Right lobe of liver (tissue), 6 donors: ENCODE results near the gene GRID1. TPM values are rescaled to one million over a fixed set of nuclear protein-coding genes. Genes with fewer than 3 reads are reported as not detected.

Experiments used
- ATAC-seq, 4 donors: fragments of 200-7000 bp; cut with Tn5 transposase; one replicate each; pipeline ENCODE4 v1.9.1; 2020; ENCODE audit warnings: mild to moderate bottlenecking in 4 of 4, moderate library complexity in 4 of 4
- DNase-seq, 3 donors: peaks; one replicate each; pipeline ENCODE4 v3.0.0-alpha.2; 2020
- H3K27ac ChIP-seq, 3 donors: fragments of 200-600 bp; one replicate each; pipeline ENCODE4 v1.8.0; 2022
- H3K27me3 ChIP-seq, 2 donors: fragments of 200-600 bp; one replicate each; pipeline ENCODE4 v1.8.0; 2022
- H3K36me3 ChIP-seq, 4 donors: fragments of 200-600 bp; sonication (generic) in 1 of 4; one replicate each; pipeline versions ENCODE4 v1.5.1 to v1.8.0; 2017 to 2022; ENCODE audit warnings: control low read depth in 1 of 4
- H3K4me1 ChIP-seq, 4 donors: fragments of 200-600 bp; sonication (generic) in 1 of 4; one replicate each; pipeline versions ENCODE4 v1.5.1 to v1.8.0; 2017 to 2022; ENCODE audit warnings: control low read depth in 1 of 4
- H3K4me3 ChIP-seq, 3 donors: fragments of 200-600 bp; one replicate each; pipeline ENCODE4 v1.8.0; 2022
- H3K9me3 ChIP-seq, 4 donors: fragments of 200-600 bp; sonication (generic) in 1 of 4; one replicate each; pipeline versions ENCODE4 v1.5.1 to v1.8.0; 2017 to 2022; ENCODE audit warnings: control low read depth in 1 of 4
- CTCF ChIP-seq, 4 donors: fragments of 200-600 bp in 3 of 4; fragments of 450-650 bp in 1 of 4; IDR thresholded peaks; one replicate each; pipeline versions ENCODE4 v1.5.1 to v1.8.0; 2016 to 2022; ENCODE audit warnings: antibody characterized with exemption in 4 of 4, mild to moderate bottlenecking in 2 of 4
- POLR2A ChIP-seq: fragments of 450-650 bp; IDR thresholded peaks from one replicate; pipeline ENCODE4 v1.6.1; 2017; ENCODE audit warnings: antibody characterized with exemption, mild to moderate bottlenecking
- WGBS: methylation state at CpG from one replicate; pipeline ENCODE4 v1.1.6; 2018; ENCODE audit warnings: low coverage, low lambda C conversion rate; ENCODE audit not compliant: insufficient coverage; ENCODE audit errors: missing lambda C conversion rate; 5-methylcytosine and 5-hydroxymethylcytosine counted together
- intact Hi-C, 2 donors: fragments of 100-400 bp; cut with DNase I; formaldehyde crosslinking; loops; one replicate each; pipeline versions ENCODE4 v1.11.2 to v1.14.1; 2022
- total RNA-seq, 6 experiments: library from RNA; depleted of rRNA in 2 of 6; stranded (reverse); fragments of >200 nt in 2 of 6; fragmentation: NEBNext Ultra II Directional in 3 of 6; extraction: Animal tissue kit (Norgen Biotek cat#: 25700) in 3 of 6; gene quantifications; one replicate each; pipeline versions ENCODE4 v1.1.0 to v1.2.4, GENCODE V29; 2016 to 2023
- donor health status: DM: no; HTN: yes; CAD: no.
- donor health status: DM: no; HTN: no; CAD: no.
- donor health status: DM: no; HTN: no; CAD: no.
- donor health status: DM: no; HTN: yes; CAD: no.
- donor health status: DM: no; HTN: yes; CAD: no.

The GRID1 gene
- total RNA-seq, 6 experiments from 2014 or later, result 0.05 to 1.9 (median 0.81) TPM

- peaks cover 0 to 12% of the 10 kb centered on the region in 2 donors for H3K27me3 ChIP-seq
- peak in 2 of 3 donors; percentile 30 to 36 for DNase-seq
- WGBS, result 33% methylated on average over 7 of the region's 29 CpGs
- ATAC-seq, result no peak
- no peaks in the 10 kb centered on the region for H3K36me3 ChIP-seq
- intact Hi-C loops, result no loop called here
- H3K4me3 ChIP-seq, result no peak overlapping the region
- no peaks in the 10 kb centered on the region for H3K9me3 ChIP-seq
- TF ChIP-seq CTCF (IDR thresholded peaks at IDR 0.05) (no peak), POLR2A (no peak)
- no peak overlapping the region for H3K27ac ChIP-seq
- peaks cover 0 to 30% (median 3%) of the 10 kb centered on the region in 4 donors for H3K4me1 ChIP-seq
Observed at GRCh38 chr10:86363833-86364490, 2.6 kb downstream of the GRID1 start.

- H3K4me3 ChIP-seq, result no peak overlapping the region
- H3K9me3 ChIP-seq, result no peaks in the 10 kb centered on the region
- DNase-seq (peak; percentile 45 to 63 (median 56)), ATAC-seq (peak; percentile 46 to 68 (median 60))
- WGBS, result 5% methylated on average over 9 of the region's 80 CpGs
- H3K27ac ChIP-seq, result no peak overlapping the region
- H3K27me3 ChIP-seq, result peaks cover 0 to 12% of the 10 kb centered on the region in 2 donors
- peaks cover 0 to 30% (median 3%) of the 10 kb centered on the region in 4 donors for H3K4me1 ChIP-seq
- TF ChIP-seq CTCF (IDR thresholded peaks at IDR 0.05), result peak; percentile 30 to 53 (median 44)
- TF ChIP-seq POLR2A, result no peak
- intact Hi-C loops, result no loop called here
- no peaks in the 10 kb centered on the region for H3K36me3 ChIP-seq
Observed at GRCh38 chr10:86363184-86363832, 3.3 kb downstream of the GRID1 start.

- ATAC-seq, result no peak
- intact Hi-C loops, result no loop called here
- Histone ChIP-seq H3K27me3 (peaks cover 0 to 12% of the 10 kb centered on the region in 2 donors), H3K27ac (no peak overlapping the region), H3K36me3 (no peaks in the 10 kb centered on the region), H3K4me3 (no peak overlapping the region), H3K9me3 (no peaks in the 10 kb centered on the region), H3K4me1 (peaks cover 0 to 30% (median 3%) of the 10 kb centered on the region in 4 donors)
- DNase-seq, result peak in 2 of 3 donors; percentile 31 to 32
- TF ChIP-seq CTCF (IDR thresholded peaks at IDR 0.05) (no peak), POLR2A (no peak)
- 36% methylated on average over 9 of the region's 15 CpGs for WGBS
Observed at GRCh38 chr10:86362586-86363183, 3.9 kb downstream of the GRID1 start.

GRCh38 chr10:86362129-86362527 is 4.5 kb downstream of the GRID1 start:
- DNase-seq (peak in 2 of 3 donors; percentile 9 to 20), ATAC-seq (no peak)
- intact Hi-C loops, result no loop called here
- H3K27ac ChIP-seq, result no peak overlapping the region
- no peak overlapping the region for H3K4me3 ChIP-seq
- no peak for TF ChIP-seq CTCF (IDR thresholded peaks at IDR 0.05)
- TF ChIP-seq POLR2A, result no peak
- WGBS, result no CpG with 5 or more reads among the region's 2 CpGs
- H3K4me1 ChIP-seq, result peaks cover 0 to 27% (median 2%) of the 10 kb centered on the region in 4 donors
- peaks cover 0 to 7% of the 10 kb centered on the region in 2 donors for H3K27me3 ChIP-seq
- H3K36me3 ChIP-seq, result no peaks in the 10 kb centered on the region
- no peaks in the 10 kb centered on the region for H3K9me3 ChIP-seq
